ENCODE measurements around the gene GALK1. TPM values are rescaled to one million over a fixed set of nuclear protein-coding genes. Genes with fewer than 3 reads are reported as not detected.

GALK1 gene
- total and polyA plus RNA-seq, 9 of the 15 experiments (the other 6 are each of a cell fraction or from before 2014, with no cell fraction given): 0.45 to 51.6 (median 17.4) TPM

DNA sequence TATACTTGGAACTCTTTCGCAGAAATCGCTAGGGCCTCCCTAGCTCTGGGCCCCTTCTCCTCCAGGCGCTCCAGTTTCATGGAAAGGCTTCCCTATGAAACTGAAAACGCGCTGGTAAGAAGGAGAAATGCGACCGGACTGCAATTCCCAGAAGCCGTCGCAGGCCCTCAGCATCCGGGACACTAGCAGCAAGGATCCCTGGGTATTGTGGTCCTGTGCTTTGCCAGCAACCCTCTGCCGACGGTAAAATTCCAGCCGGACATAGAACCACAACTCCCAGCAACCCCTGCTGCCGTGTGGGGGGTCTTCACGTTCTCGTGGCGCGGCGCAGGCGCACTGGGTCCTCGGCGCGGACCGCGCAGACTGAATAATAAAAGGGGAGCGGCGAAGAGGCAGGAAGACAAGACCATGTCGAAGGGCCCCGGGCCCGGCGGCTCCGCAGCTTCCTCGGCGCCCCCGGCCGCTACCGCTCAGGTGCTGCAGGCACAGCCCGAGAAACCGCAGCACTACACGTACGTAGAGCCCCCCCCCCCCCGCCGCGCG is 19.6 kb upstream of the GALK1 start, which contains the start of gene UNK (continued):
- no peak for TF ChIP-seq NKRF (IDR thresholded peaks at IDR 0.05; ENCODE audit: borderline replicate concordance)
- TF ChIP-seq BMI1 (IDR thresholded peaks at IDR 0.05; ENCODE audit: low read length): no peak
- TF ChIP-seq ELF1 (tag; IDR thresholded peaks at IDR 0.05): peak; percentile 59
- TF ChIP-seq SAFB (IDR thresholded peaks at IDR 0.05; ENCODE audit: borderline replicate concordance, low read depth, low read length): no peak
- TF ChIP-seq MTF1 (CRISPR knock-in tag; IDR thresholded peaks at IDR 0.05; ENCODE audit: borderline replicate concordance): no peak
- TF ChIP-seq CTCF (IDR thresholded peaks at IDR 0.05 in 2 of 3, conservative IDR thresholded peaks at IDR 0.05 in 1 of 3; ENCODE audit: insufficient read depth in 2 of 3, low read depth in 1 of 3, low read length in 3 of 3): no peak
- TF ChIP-seq, protein P1, sequence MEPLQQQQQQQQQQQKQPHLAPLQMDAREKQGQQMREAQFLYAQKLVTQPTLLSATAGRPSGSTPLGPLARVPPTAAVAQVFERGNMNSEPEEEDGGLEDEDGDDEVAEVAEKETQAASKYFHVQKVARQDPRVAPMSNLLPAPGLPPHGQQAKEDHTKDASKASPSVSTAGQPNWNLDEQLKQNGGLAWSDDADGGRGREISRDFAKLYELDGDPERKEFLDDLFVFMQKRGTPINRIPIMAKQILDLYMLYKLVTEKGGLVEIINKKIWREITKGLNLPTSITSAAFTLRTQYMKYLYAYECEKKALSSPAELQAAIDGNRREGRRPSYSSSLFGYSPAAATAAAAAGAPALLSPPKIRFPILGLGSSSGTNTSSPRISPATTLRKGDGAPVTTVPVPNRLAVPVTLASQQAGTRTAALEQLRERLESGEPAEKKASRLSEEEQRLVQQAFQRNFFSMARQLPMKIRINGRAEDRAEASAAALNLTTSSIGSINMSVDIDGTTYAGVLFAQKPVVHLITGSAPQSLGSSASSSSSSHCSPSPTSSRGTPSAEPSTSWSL (CRISPR knock-in tag; IDR thresholded peaks at IDR 0.05; ENCODE audit: borderline replicate concordance): no peak
- TF ChIP-seq HMG20A (CRISPR knock-in tag; conservative IDR thresholded peaks at IDR 0.05): no peak
- TF ChIP-seq SNRNP70 (optimal IDR thresholded peaks at IDR 0.05; ENCODE audit: low read depth, low read length): no peak
- TF ChIP-seq GTF2B (IDR thresholded peaks at IDR 0.05; ENCODE audit: extremely low read depth, insufficient read length): no peak
- no peak for TF ChIP-seq HMBOX1 (IDR thresholded peaks at IDR 0.05)
- TF ChIP-seq RBM17 (IDR thresholded peaks at IDR 0.05; ENCODE audit: borderline replicate concordance, low read depth, low read length): no peak
- TF ChIP-seq ZBTB1 (CRISPR knock-in tag; IDR thresholded peaks at IDR 0.05; ENCODE audit: borderline replicate concordance, low read depth): no peak; the same call in 1 of the 2 replicates
- no peak for TF ChIP-seq ARHGAP35 (IDR thresholded peaks at IDR 0.05; ENCODE audit: partially characterized antibody)
- TF ChIP-seq TCF3 (CRISPR knock-in tag; IDR thresholded peaks at IDR 0.05): no peak
- TF ChIP-seq NR2C1 (IDR thresholded peaks at IDR 0.05): peak; percentile 85
- peak; percentile 95 for TF ChIP-seq NR2C1 (tag; IDR thresholded peaks at IDR 0.05)

Data from K562 (cell line).